HepG2 (cell line): Measurements from ENCODE around the gene RAB36. TPM values are rescaled to one million over a fixed set of nuclear protein-coding genes. Genes with fewer than 3 reads are reported as not detected.
A peak's percentile ranks its signal among the peaks of the same experiment; 100 is the strongest.

Experiments used
- AHDC1 ChIP-seq: sonication (generic); formaldehyde crosslinking; IDR thresholded peaks from 2 replicates; pipeline ENCODE4 v1.5.1; 2020; ENCODE audit warnings: mild to moderate bottlenecking, missing genetic modification reagents, borderline replicate concordance
- BRF2 ChIP-seq: sonication (generic); formaldehyde crosslinking; IDR thresholded peaks from 2 replicates; pipeline ENCODE4 v1.8.1; 2022; ENCODE audit warnings: mild to moderate bottlenecking, missing genetic modification reagents
- HNRNPK ChIP-seq: fragments of 200-400 bp; formaldehyde crosslinking; IDR thresholded peaks from 2 replicates; pipeline ENCODE4 v1.6.1; 2018; ENCODE audit warnings: low read length, low read depth, moderate library complexity, mild to moderate bottlenecking; ENCODE audit not compliant: poor library complexity, severe bottlenecking
- IRF2 ChIP-seq: IDR thresholded peaks from 2 replicates; pipeline ENCODE4 v1.6.1; 2018; ENCODE audit warnings: missing genetic modification reagents, missing compliant biosample characterization
- IRF9 ChIP-seq: sonication (generic); formaldehyde crosslinking; IDR thresholded peaks from 2 replicates; pipeline ENCODE4 v1.8.0; 2022; ENCODE audit warnings: missing genetic modification reagents, mild to moderate bottlenecking, borderline replicate concordance
- JARID2 ChIP-seq: sonication (generic); formaldehyde crosslinking; IDR thresholded peaks from 2 replicates; pipeline ENCODE4 v1.8.1; 2023; ENCODE audit warnings: missing genetic modification reagents, inconsistent platforms; ENCODE audit not compliant: insufficient replicate concordance
- KDM6A ChIP-seq: IDR thresholded peaks from 2 replicates; pipeline ENCODE4 v1.6.1; 2016; ENCODE audit warnings: low read depth
- MATR3 ChIP-seq: sonication (generic); formaldehyde crosslinking; IDR thresholded peaks from 2 replicates; pipeline ENCODE4 v1.4.0; 2020; ENCODE audit warnings: missing genetic modification reagents
- MAZ ChIP-seq, 2 experiments: sonication (generic) in 1 of 2; formaldehyde crosslinking in 1 of 2; IDR thresholded peaks; 2 replicates each; pipeline versions ENCODE4 v1.5.0 to v1.6.1; 2012 to 2020; ENCODE audit warnings: low read depth in 2 of 2, mild to moderate bottlenecking in 2 of 2, borderline replicate concordance in 1 of 2, improper control_type of control experiment in 1 of 2, low read length in 1 of 2, missing genetic modification reagents in 1 of 2, moderate library complexity in 1 of 2
- NR3C1 ChIP-seq: sonication (generic); formaldehyde crosslinking; IDR thresholded peaks from 2 replicates; pipeline ENCODE4 v1.4.0; 2020; ENCODE audit warnings: missing genetic modification reagents
- PATZ1 ChIP-seq: sonication (generic); formaldehyde crosslinking; IDR thresholded peaks from 2 replicates; pipeline ENCODE4 v1.4.0; 2020; ENCODE audit warnings: missing genetic modification reagents
- PHF21A ChIP-seq: sonication (generic); formaldehyde crosslinking; IDR thresholded peaks from 2 replicates; pipeline ENCODE4 v1.5.0; 2020; ENCODE audit warnings: mild to moderate bottlenecking, missing genetic modification reagents
- RNF219 ChIP-seq: sonication (generic); formaldehyde crosslinking; IDR thresholded peaks from 2 replicates; pipeline ENCODE4 v1.5.0; 2020; ENCODE audit warnings: mild to moderate bottlenecking, missing genetic modification reagents
- XBP1 ChIP-seq: sonication (generic); formaldehyde crosslinking; IDR thresholded peaks from 2 replicates; pipeline ENCODE4 v1.5.0; 2020; ENCODE audit warnings: missing genetic modification reagents
- ZNF20 ChIP-seq: sonication (generic); formaldehyde crosslinking; IDR thresholded peaks from 2 replicates; pipeline ENCODE4 v1.4.0; 2020; ENCODE audit warnings: mild to moderate bottlenecking, moderate library complexity, missing genetic modification reagents
- polyA plus RNA-seq, 8 experiments: library from polyadenylated mRNA; depleted of rRNA in 3 of 8; stranded (reverse) in 7 of 8; unstranded in 1 of 8; fragments of >200 nt; fragmentation: Illumina TruSeq in 4 of 8; extraction: Trizol in 4 of 8; gene quantifications; 2 replicates each; pipeline versions ENCODE4 v1.2.1 to v1.2.3, GENCODE V29; 2011 to 2016; ENCODE audit warnings: low read depth in 4 of 8, missing spikeins in 1 of 8, mixed read lengths in 1 of 8; ENCODE audit not compliant: insufficient read depth in 1 of 8
- total RNA-seq, 5 experiments: library from RNA; depleted of rRNA; stranded (reverse); fragments of >200 nt; fragmentation: Illumina TruSeq; extraction: Trizol; gene quantifications; 2 replicates each; pipeline ENCODE4 v1.2.3, GENCODE V29; 2016; ENCODE audit warnings: low read depth in 1 of 5

Gene RAB36
- total and polyA plus RNA-seq, 2 of the 13 experiments (the other 11 are each of a cell fraction or from before 2014, with no cell fraction given) = 0.24 to 0.86 TPM

GRCh38 chr22:23152238-23153114, 7.2 kb downstream of the RAB36 start (continued):
- TF ChIP-seq IRF9 (CRISPR knock-in tag) (no peak), PATZ1 (0 out of 2 replicates have a peak, but pooled peaks have one; percentile 38), MATR3 (no peak), BRF2 (CRISPR knock-in tag) (no peak), AHDC1 (no peak), XBP1 (CRISPR knock-in tag) (no peak), NR3C1 (CRISPR knock-in tag) (no peak), ZNF20 (no peak), MAZ (IDR thresholded peaks at IDR 0.05; ENCODE audit: borderline replicate concordance, low read depth, low read length) (no peak), MAZ (CRISPR knock-in tag; IDR thresholded peaks at IDR 0.05; ENCODE audit: low read depth) (no peak), IRF2 (CRISPR knock-in tag) (peak; percentile 41; the same call in 1 of the 2 replicates), JARID2 (CRISPR knock-in tag) (no peak), HNRNPK (no peak), PHF21A (peak; percentile 35; the same call in 1 of the 2 replicates), RNF219 (no peak), KDM6A (peak; percentile 57; the same call in 1 of the 2 replicates)
